ENCODE data around the gene SLC9C2. TPM values are rescaled to one million over a fixed set of nuclear protein-coding genes. Genes with fewer than 3 reads are reported as not detected.
"Not testable (repeated sequence)": the region's sequence is repeated elsewhere in the genome, so short reads cannot be mapped to it uniquely, and the experiment has no call there.

SLC9C2 gene
- total RNA-seq, 2 donors from 2014 or later = not detected

- no peak for ATAC-seq (replicated peaks in 1 of 2)
- H3K9me3 Mint-ChIP-seq = peaks cover 2% of the 10 kb centered on the region in 2 donors
- H3K36me3 Mint-ChIP-seq (ENCODE audit: insufficient read depth in 2 of 2) = no peaks in the 10 kb centered on the region
- no peaks in the 10 kb centered on the region for H3K27me3 Mint-ChIP-seq (ENCODE audit: low read depth)
- no peak overlapping the region for H3K27ac Mint-ChIP-seq
- DNase-seq = no peak
- H3K4me3 Mint-ChIP-seq = no peak overlapping the region
- H3K4me1 Mint-ChIP-seq (ENCODE audit: low read depth) = peaks cover 11% of the 10 kb centered on the region
These were observed 66.6 kb downstream of the SLC9C2 start for GRCh38 chr1:173536223-173536622.

DNA sequence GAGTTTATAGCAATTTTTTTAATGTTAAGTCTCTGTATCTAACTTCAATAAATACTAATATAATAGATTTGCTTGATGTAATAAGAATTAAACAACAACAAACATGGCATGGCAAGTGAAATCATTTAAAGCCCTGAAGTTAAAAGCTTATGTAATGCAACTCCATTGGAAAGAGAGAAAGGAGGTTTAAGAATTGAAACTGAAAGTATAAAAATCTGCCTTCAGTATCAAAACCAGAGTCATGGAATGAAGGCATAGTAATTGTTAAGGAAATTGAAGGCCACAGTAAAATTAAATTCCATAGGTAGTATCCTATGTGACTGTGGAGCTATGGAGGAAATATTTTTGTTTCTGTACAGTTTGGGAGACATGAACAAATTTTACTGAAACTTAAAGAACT is 70.6 kb downstream of the SLC9C2 start:
- Mint-ChIP-seq H3K4me1 (ENCODE audit: low read depth) (peaks cover 16% of the 10 kb centered on the region), H3K27me3 (ENCODE audit: low read depth) (no peaks in the 10 kb centered on the region), H3K9me3 (no peaks in the 10 kb centered on the region), H3K36me3 (ENCODE audit: insufficient read depth in 2 of 2) (no peaks in the 10 kb centered on the region), H3K27ac (peak overlapping the region; percentile 68), H3K4me3 (no peak overlapping the region)
- no peak for DNase-seq
- no peak for ATAC-seq (replicated peaks in 1 of 2)

DNA sequence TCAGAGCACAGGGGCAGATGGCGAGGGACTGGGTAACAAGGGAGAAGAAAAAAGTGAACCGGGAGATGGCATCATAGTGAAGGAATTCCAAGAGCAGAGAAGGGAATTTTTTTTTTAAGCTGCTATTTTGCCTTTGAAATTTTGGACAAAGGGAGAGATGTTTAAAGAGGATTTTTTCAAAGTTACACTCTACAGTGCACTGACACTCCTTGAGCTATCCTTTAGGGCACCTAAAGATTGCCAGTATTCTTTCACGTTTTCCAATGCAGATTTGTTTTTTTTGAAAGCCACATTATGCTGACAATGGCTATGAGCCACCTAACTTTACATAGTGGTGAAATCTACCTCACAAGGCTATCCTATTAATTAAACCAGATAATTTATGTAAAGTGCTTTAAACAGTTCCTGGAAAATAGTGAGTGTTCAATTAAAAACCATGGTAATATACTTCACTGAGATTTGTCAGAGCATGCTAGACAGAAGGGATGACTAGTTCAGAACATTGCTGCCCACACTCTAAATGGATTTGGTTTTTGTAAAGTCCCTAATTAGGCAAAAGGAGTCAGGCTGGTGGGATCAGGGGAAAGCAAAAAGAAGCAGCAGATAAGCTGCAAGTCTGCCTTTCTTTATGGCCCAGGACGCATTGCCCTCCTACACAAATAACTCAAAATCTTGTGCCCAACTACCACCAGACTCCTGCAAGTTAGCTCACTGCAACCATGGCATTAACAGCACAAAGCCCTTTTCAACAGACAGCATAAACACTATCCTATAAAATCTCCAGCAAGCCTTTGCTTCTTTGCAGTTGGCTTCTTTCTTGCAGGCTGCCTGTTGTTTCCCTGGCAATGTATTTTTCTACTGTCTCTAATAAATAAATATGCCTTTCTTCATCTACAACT is 71.8 kb downstream of the SLC9C2 start:
- H3K27ac Mint-ChIP-seq = no peak overlapping the region
- no peaks in the 10 kb centered on the region for H3K9me3 Mint-ChIP-seq
- DNase-seq (no peak), ATAC-seq (replicated peaks in 1 of 2) (no peak)
- H3K4me3 Mint-ChIP-seq = no peak overlapping the region
- H3K36me3 Mint-ChIP-seq (ENCODE audit: insufficient read depth in 2 of 2) = no peaks in the 10 kb centered on the region
- no peaks in the 10 kb centered on the region for H3K27me3 Mint-ChIP-seq (ENCODE audit: low read depth)
- H3K4me1 Mint-ChIP-seq (ENCODE audit: low read depth) = peaks cover 16% of the 10 kb centered on the region

GRCh38 chr1:173529106-173529505 is 73.8 kb downstream of the SLC9C2 start:
- Mint-ChIP-seq H3K4me3 (no peak overlapping the region), H3K27ac (no peak overlapping the region), H3K4me1 (ENCODE audit: low read depth) (peaks cover 16% of the 10 kb centered on the region), H3K27me3 (ENCODE audit: low read depth) (no peaks in the 10 kb centered on the region), H3K36me3 (ENCODE audit: insufficient read depth in 2 of 2) (no peaks in the 10 kb centered on the region), H3K9me3 (no peaks in the 10 kb centered on the region)
- DNase-seq = no peak
- no peak for ATAC-seq (replicated peaks in 1 of 2)

DNA sequence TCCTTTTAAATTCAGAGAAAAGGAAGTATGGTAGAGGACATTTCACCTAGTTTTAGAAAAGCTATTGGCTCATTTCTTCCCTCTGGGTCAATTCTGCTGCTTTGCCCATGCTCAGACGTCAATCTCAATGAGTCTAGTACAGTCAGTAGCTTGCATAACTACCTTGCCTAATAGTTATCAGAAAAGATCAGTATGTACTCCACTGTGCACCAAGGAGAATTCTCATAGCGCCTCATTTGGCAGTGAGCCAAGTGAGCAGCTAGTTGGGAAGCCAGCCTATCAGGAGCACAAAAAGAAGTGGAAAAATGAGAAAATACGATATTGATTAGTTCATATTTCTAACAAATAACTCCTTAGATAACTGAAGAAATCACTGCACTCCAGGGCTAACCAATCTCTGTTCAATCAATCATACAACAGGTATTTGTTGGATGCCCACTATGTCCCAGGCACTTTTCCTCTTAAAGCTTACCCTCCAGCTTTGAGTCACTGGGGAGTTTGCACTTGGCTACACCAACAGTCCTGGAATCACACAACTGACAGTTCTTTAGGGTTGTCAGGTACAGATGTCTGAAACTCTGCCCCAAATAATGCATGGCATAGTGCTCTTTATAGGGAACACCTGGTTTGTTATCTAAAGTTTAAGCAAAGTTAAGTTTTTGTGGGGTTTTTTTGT is 75.6 kb downstream of the SLC9C2 start:
- H3K9me3 Mint-ChIP-seq = no peaks in the 10 kb centered on the region
- H3K4me3 Mint-ChIP-seq = no peak overlapping the region
- no peak overlapping the region for H3K27ac Mint-ChIP-seq
- H3K36me3 Mint-ChIP-seq (ENCODE audit: insufficient read depth in 2 of 2) = no peaks in the 10 kb centered on the region
- no peak for ATAC-seq (replicated peaks in 1 of 2)
- DNase-seq = no peak
- peaks cover 11% of the 10 kb centered on the region for H3K4me1 Mint-ChIP-seq (ENCODE audit: low read depth)
- H3K27me3 Mint-ChIP-seq (ENCODE audit: low read depth) = no peaks in the 10 kb centered on the region

DNA sequence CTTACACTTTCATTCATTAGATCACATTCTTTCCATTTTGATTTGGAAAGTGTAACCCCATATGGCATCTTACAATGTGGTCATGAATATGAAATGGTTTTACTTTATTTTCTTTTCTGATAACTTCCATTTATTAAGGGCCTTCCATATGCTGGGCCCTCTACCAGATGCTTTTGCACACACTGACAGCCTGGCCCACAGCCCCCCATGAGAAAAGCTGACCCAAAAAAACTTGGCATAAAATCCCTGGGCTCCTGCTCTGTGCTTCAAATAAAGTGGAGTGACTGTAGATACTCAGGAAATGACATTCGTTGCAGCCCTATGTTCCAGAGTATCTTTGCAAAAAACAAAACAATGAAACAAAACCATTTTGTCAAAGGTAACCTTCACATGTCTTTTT is 76.9 kb downstream of the SLC9C2 start:
- H3K4me1 Mint-ChIP-seq (ENCODE audit: low read depth) = peaks cover 5% of the 10 kb centered on the region
- H3K36me3 Mint-ChIP-seq (ENCODE audit: insufficient read depth in 2 of 2) = no peaks in the 10 kb centered on the region
- no peak overlapping the region for H3K27ac Mint-ChIP-seq
- ATAC-seq (replicated peaks in 1 of 2) = no peak
- H3K27me3 Mint-ChIP-seq (ENCODE audit: low read depth) = no peaks in the 10 kb centered on the region
- no peak for DNase-seq
- no peak overlapping the region for H3K4me3 Mint-ChIP-seq
- H3K9me3 Mint-ChIP-seq = no peaks in the 10 kb centered on the region

DNA sequence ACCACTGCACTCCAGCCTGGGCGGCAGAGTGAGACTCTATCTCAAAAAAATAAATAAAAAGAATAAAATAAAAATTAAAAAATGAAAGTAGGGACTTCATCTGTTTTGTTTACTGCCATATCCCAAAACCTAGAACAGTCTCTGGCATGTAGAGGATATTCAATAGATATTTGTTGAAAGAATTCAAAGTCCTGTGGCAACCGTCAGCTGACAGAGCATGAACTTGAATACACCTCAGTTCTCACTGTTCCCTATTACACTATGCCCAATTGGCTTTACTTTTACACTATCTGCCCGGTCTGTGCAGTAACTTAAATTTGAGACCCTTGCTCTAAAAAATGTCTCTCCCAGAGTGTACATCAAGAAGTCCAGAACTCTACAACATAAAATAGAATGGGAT is 79.5 kb downstream of the SLC9C2 start:
- no peaks in the 10 kb centered on the region for H3K27me3 Mint-ChIP-seq (ENCODE audit: low read depth)
- H3K27ac Mint-ChIP-seq = no peak overlapping the region

GRCh38 chr1:173520799-173521198 is 82.1 kb downstream of the SLC9C2 start:
- Mint-ChIP-seq H3K36me3 (ENCODE audit: insufficient read depth in 2 of 2) (no peaks in the 10 kb centered on the region), H3K27ac (no peak overlapping the region), H3K9me3 (no peaks in the 10 kb centered on the region), H3K27me3 (ENCODE audit: low read depth) (no peaks in the 10 kb centered on the region), H3K4me1 (ENCODE audit: low read depth) (peaks cover 5% of the 10 kb centered on the region), H3K4me3 (no peak overlapping the region)
- DNase-seq (no peak), ATAC-seq (replicated peaks in 1 of 2) (no peak)

More for the DNA sequence above, 79.5 kb downstream of the SLC9C2 start:
- Mint-ChIP-seq H3K9me3 (no peaks in the 10 kb centered on the region), H3K36me3 (ENCODE audit: insufficient read depth in 2 of 2) (no peaks in the 10 kb centered on the region), H3K4me3 (no peak overlapping the region), H3K4me1 (ENCODE audit: low read depth) (peaks cover 3% of the 10 kb centered on the region)
- DNase-seq = no peak
- no peak for ATAC-seq (replicated peaks in 1 of 2)

DNA sequence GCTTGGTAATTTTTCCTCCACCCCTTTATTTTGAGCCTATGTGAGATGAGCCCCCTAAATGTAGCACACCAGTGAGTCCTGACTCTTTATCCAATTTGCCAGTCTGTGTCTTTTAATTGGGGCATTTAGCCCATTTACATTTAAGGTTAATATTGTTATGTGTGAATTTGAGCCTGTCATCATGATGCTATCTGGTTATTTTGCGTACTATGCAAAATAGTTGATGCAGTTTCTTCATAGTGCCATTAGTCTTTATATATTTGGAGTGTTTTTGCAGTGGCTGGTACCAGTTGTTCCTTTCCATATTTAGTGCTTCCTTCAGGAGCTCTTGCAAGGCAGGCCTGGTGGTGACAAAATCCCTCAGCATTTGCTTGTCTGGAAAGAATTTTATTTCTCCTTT is 88.4 kb downstream of the SLC9C2 start:
- not testable (repeated sequence) for H3K9me3 Mint-ChIP-seq; H3K4me1 Mint-ChIP-seq (ENCODE audit: low read depth); DNase-seq; H3K27me3 Mint-ChIP-seq (ENCODE audit: low read depth); H3K36me3 Mint-ChIP-seq (ENCODE audit: insufficient read depth in 2 of 2); H3K27ac Mint-ChIP-seq; ATAC-seq (replicated peaks in 1 of 2); H3K4me3 Mint-ChIP-seq

DNA sequence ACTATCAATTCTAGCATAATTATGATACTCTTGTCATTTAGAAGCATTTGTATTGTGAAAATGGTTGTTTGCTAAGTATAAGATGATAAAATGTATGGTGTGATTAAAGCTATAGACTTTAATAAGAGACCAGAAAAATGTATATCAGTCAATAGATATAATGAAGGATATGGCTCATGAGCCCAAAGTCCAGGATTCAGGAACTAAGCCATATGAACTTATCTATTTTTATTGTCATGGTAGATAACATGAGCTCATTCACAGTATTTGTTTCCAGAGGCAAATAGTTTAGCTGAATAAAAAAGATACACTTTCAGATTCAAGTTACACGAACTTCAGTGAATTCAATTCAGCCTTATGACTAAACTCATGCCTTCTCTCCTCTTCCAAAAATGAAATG is 93.1 kb downstream of the SLC9C2 start:
- peaks cover 5 to 9% of the 10 kb centered on the region in 2 donors for H3K9me3 Mint-ChIP-seq
- no peaks in the 10 kb centered on the region for H3K4me1 Mint-ChIP-seq (ENCODE audit: low read depth)
- peaks cover 3 to 9% of the 10 kb centered on the region in 2 donors for H3K36me3 Mint-ChIP-seq (ENCODE audit: insufficient read depth in 2 of 2)
- H3K4me3 Mint-ChIP-seq = no peak overlapping the region
- DNase-seq (no peak), ATAC-seq (replicated peaks in 1 of 2) (no peak)
- no peak overlapping the region for H3K27ac Mint-ChIP-seq
- H3K27me3 Mint-ChIP-seq (ENCODE audit: low read depth) = no peaks in the 10 kb centered on the region

DNA sequence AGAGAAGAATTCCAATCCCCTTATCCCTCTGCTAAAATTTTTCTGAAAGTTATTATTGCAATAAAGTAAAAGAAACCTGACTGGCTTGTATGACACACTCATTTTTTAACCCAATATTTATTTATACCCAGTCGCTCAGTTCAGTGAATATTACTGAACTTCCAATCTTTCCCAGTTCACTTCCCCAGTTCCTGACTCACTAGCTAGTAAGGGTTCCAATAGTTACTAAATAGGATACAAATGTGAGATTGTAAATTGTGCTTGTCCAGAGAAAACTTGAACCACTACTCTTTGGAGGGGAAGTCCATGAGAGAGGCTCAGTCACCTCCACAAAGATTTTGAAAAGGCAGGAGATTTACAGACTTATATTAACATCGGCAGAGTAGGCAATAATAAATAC is 94.3 kb downstream of the SLC9C2 start:
- Mint-ChIP-seq H3K36me3 (ENCODE audit: insufficient read depth in 2 of 2) (peaks cover under 1 to 2% of the 10 kb centered on the region in 2 donors), H3K4me1 (ENCODE audit: low read depth) (no peaks in the 10 kb centered on the region), H3K27ac (no peak overlapping the region), H3K27me3 (ENCODE audit: low read depth) (no peaks in the 10 kb centered on the region), H3K4me3 (no peak overlapping the region), H3K9me3 (peaks cover 1 to 2% of the 10 kb centered on the region in 2 donors)
- no peak for DNase-seq
- no peak for ATAC-seq (replicated peaks in 1 of 2)

GRCh38 chr1:173507847-173508209 is 95.0 kb downstream of the SLC9C2 start:
- H3K27ac Mint-ChIP-seq = no peak overlapping the region
- H3K9me3 Mint-ChIP-seq = no peaks in the 10 kb centered on the region
- ATAC-seq (replicated peaks in 1 of 2) = no peak
- no peaks in the 10 kb centered on the region for H3K4me1 Mint-ChIP-seq (ENCODE audit: low read depth)
- no peak for DNase-seq
- H3K36me3 Mint-ChIP-seq (ENCODE audit: insufficient read depth in 2 of 2) = no peaks in the 10 kb centered on the region
- no peaks in the 10 kb centered on the region for H3K27me3 Mint-ChIP-seq (ENCODE audit: low read depth)
- no peak overlapping the region for H3K4me3 Mint-ChIP-seq

DNA sequence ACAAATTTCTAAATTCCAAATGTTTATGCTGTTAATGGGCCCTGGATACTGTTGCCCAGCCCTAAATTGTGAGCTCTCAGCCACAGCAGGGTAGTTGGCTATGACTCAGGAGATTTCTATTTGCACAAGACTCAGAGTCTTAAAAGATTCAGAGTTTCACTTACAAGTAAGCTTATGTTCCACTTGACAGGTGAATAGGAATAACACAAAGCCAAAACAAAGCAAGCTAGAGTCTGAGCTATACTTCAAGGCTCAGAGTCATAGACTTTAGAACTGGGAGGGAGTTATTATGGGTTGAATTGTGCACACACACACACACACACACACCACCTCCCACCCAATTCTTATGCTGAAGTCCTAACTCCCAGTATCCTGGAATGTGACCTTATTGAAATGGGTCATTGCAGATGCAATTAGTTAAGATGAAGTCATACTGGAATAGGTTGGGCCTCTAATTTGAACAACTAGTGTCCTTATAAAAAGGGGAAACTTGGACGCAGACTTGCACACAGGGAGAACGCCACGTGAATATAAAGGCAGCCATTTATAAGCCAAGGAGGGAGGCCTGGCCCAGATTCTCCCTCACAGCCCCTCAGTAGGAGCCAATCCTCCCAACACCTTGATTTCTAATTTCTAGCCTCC is 95.5 kb downstream of the SLC9C2 start:
- H3K4me3 Mint-ChIP-seq = no peak overlapping the region

More for the DNA sequence above, 95.5 kb downstream of the SLC9C2 start:
- DNase-seq (no peak), ATAC-seq (replicated peaks in 1 of 2) (no peak)
- H3K27ac Mint-ChIP-seq = no peak overlapping the region
- H3K27me3 Mint-ChIP-seq (ENCODE audit: low read depth) = no peaks in the 10 kb centered on the region
- H3K4me1 Mint-ChIP-seq (ENCODE audit: low read depth) = no peaks in the 10 kb centered on the region
- H3K36me3 Mint-ChIP-seq (ENCODE audit: insufficient read depth in 2 of 2) = no peaks in the 10 kb centered on the region
- no peaks in the 10 kb centered on the region for H3K9me3 Mint-ChIP-seq
